ENCODE measurements around the gene AGAP1. TPM values are rescaled to one million over a fixed set of nuclear protein-coding genes. Genes with fewer than 3 reads are reported as not detected.

AGAP1 gene
- polyA plus RNA-seq, 1 donor from 2014 or later: 17.4 TPM

GRCh38 chr2:235803028-235803427, 309.2 kb downstream of the AGAP1 start:
- Histone ChIP-seq H3K79me2 (replicated peaks; ENCODE audit: insufficient read depth, low read length) (no peaks in the 10 kb centered on the region), H2AFZ (ENCODE audit: low read depth, low read length) (no peak overlapping the region), H3K9ac (ENCODE audit: low read length) (no peak overlapping the region), H3K9me3 (ENCODE audit: low read length) (no peaks in the 10 kb centered on the region), H3K4me2 (ENCODE audit: low read length) (no peak overlapping the region), H3K4me3 (ENCODE audit: low read length) (no peak overlapping the region), H4K20me1 (ENCODE audit: insufficient read depth) (no peaks in the 10 kb centered on the region), H3K36me3 (ENCODE audit: insufficient read depth, low read length) (peaks cover 19% of the 10 kb centered on the region), H3K27me3 (ENCODE audit: insufficient read depth, low read depth, low read length) (no peaks in the 10 kb centered on the region), H3K9me2 (ENCODE audit: insufficient read depth, low read length) (no peaks in the 10 kb centered on the region), H3F3A (ENCODE audit: insufficient read depth, low read length, poor library complexity, severe bottlenecking) (no peaks in the 10 kb centered on the region), H3K27ac (ENCODE audit: low read length) (no peak overlapping the region)
- TF ChIP-seq TAF1 (IDR thresholded peaks at IDR 0.05; ENCODE audit: low read depth) (no peak), POLR2AphosphoS5 (IDR thresholded peaks at IDR 0.05) (no peak), RAD21 (conservative IDR thresholded peaks at IDR 0.05) (peak; percentile 62), MXI1 (conservative IDR thresholded peaks at IDR 0.05; ENCODE audit: poor library complexity, severe bottlenecking) (no peak), CTCF (IDR thresholded peaks at IDR 0.05; ENCODE audit: poor library complexity, severe bottlenecking) (peak; percentile 60), EZH2 (IDR thresholded peaks at IDR 0.05; ENCODE audit: borderline replicate concordance, insufficient read depth, low read length, poor library complexity, severe bottlenecking) (no peak), EP300 (conservative IDR thresholded peaks at IDR 0.05; ENCODE audit: poor library complexity, severe bottlenecking) (no peak), REST (IDR thresholded peaks at IDR 0.05; ENCODE audit: borderline replicate concordance) (no peak), SMC3 (conservative IDR thresholded peaks at IDR 0.05; ENCODE audit: poor library complexity) (peak; percentile 49)

- Histone ChIP-seq H3K9ac (ENCODE audit: low read length) (no peak overlapping the region), H3K27ac (ENCODE audit: low read length) (no peak overlapping the region), H3F3A (ENCODE audit: insufficient read depth, low read length, poor library complexity, severe bottlenecking) (no peaks in the 10 kb centered on the region), H4K20me1 (ENCODE audit: insufficient read depth) (no peaks in the 10 kb centered on the region), H3K4me3 (ENCODE audit: low read length) (no peak overlapping the region), H3K4me2 (ENCODE audit: low read length) (no peak overlapping the region), H3K79me2 (replicated peaks; ENCODE audit: insufficient read depth, low read length) (no peaks in the 10 kb centered on the region), H3K9me3 (ENCODE audit: low read length) (no peaks in the 10 kb centered on the region), H3K9me2 (ENCODE audit: insufficient read depth, low read length) (no peaks in the 10 kb centered on the region), H3K36me3 (ENCODE audit: insufficient read depth, low read length) (peaks cover 15% of the 10 kb centered on the region), H2AFZ (ENCODE audit: low read depth, low read length) (no peak overlapping the region), H3K27me3 (ENCODE audit: insufficient read depth, low read depth, low read length) (no peaks in the 10 kb centered on the region)
- TF ChIP-seq CTCF (IDR thresholded peaks at IDR 0.05; ENCODE audit: poor library complexity, severe bottlenecking) (no peak), MXI1 (conservative IDR thresholded peaks at IDR 0.05; ENCODE audit: poor library complexity, severe bottlenecking) (no peak), EZH2 (IDR thresholded peaks at IDR 0.05; ENCODE audit: borderline replicate concordance, insufficient read depth, low read length, poor library complexity, severe bottlenecking) (no peak), SMC3 (conservative IDR thresholded peaks at IDR 0.05; ENCODE audit: poor library complexity) (no peak), RAD21 (conservative IDR thresholded peaks at IDR 0.05) (no peak), EP300 (conservative IDR thresholded peaks at IDR 0.05; ENCODE audit: poor library complexity, severe bottlenecking) (no peak), REST (IDR thresholded peaks at IDR 0.05; ENCODE audit: borderline replicate concordance) (no peak), POLR2AphosphoS5 (IDR thresholded peaks at IDR 0.05) (no peak), TAF1 (IDR thresholded peaks at IDR 0.05; ENCODE audit: low read depth) (no peak)
Observed at GRCh38 chr2:235804676-235805075, 310.8 kb downstream of the AGAP1 start.

All from neural cell (in vitro differentiated cells).